CMK (cell line): ENCODE data around the gene NOL12.
A peak's percentile ranks its signal among the peaks of the same experiment; 100 is the strongest.
"Not testable (repeated sequence)": the region's sequence is repeated elsewhere in the genome, so short reads cannot be mapped to it uniquely, and the experiment has no call there.

Experiments used
- DNase-seq: peaks from one replicate; pipeline ENCODE4 v3.0.0-alpha.2; 2010; ENCODE audit warnings: low read depth

Gene NOL12, protein sequence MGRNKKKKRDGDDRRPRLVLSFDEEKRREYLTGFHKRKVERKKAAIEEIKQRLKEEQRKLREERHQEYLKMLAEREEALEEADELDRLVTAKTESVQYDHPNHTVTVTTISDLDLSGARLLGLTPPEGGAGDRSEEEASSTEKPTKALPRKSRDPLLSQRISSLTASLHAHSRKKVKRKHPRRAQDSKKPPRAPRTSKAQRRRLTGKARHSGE

GRCh38 chr22:37686002-37686982, at the start of gene NOL12:
Gene NOL12 (plus strand): TSS chr22:37686343. CDS start chr22:37686393, 50 bp downstream.
- DNase-seq = peak; percentile 71

DNA sequence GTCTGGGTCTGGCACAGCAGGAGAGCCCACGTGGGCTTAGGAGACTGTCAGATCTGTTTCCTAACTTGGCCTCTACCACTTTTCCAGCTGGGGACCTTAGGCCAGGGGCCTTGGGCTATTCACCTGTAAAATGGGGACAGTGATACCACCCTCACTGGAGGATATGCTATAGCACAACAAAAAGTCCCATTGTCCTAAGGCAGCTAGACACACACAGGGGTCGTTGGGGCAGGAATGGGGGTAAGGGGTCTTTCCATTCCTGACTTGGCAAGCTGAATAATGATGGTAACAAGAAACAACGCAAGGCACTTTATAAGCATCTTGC, 49.2 kb upstream of the NOL12 start:
- DNase-seq = no peak

GRCh38 chr22:37638391-37639069, 47.6 kb upstream of the NOL12 start:
- DNase-seq = no peak

- DNase-seq = peak; percentile 71
Observed at GRCh38 chr22:37639070-37639760, 46.9 kb upstream of the NOL12 start, which contains the start of gene SH3BP1. Gene SH3BP1 (plus strand): TSS chr22:37639669. CDS start chr22:37639788, 119 bp downstream.

DNA sequence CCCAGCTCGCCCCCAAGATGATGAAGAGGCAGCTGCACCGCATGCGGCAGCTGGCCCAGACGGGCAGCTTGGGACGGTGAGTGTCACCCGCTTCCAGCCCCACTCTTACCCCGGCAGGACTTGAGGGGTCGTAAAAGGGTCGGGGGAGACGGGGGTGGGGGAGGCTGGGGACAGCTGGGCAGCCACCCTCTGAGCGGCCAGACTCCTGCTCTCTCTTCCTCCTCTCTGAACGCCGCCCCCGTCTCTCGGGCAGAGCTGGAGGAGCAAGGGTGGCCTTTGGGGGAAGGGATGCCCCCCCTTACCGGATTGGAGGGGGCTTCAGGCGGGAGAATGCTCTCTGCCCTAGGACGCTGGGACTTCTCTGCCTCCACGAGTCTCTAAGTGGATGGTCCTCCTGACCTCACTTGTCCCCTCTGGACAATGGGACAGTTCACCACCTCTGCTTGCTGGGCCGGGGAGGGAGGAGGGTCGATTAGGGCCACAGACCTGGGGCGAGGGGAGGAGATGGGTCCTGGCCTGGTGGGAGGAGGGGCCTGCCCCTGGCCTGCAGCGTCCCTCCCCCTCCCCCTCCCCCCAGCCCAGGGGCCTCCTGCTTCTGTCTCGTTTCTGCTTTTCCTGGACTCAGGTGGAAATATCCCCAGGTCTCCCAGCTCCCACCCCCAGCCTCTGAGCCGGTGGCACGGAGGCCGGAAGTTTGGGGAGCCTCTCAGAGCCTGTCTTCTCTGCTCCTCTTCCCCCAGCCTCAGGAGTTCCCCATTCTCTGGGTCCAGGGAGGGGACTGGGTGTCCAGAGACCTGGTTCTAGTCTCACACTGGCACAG, 46.2 kb upstream of the NOL12 start:
- no peak for DNase-seq

- no peak for DNase-seq
Observed at GRCh38 chr22:37640591-37641560, 45.3 kb upstream of the NOL12 start.

GRCh38 chr22:37641561-37641949, 44.6 kb upstream of the NOL12 start:
- no peak for DNase-seq

DNA sequence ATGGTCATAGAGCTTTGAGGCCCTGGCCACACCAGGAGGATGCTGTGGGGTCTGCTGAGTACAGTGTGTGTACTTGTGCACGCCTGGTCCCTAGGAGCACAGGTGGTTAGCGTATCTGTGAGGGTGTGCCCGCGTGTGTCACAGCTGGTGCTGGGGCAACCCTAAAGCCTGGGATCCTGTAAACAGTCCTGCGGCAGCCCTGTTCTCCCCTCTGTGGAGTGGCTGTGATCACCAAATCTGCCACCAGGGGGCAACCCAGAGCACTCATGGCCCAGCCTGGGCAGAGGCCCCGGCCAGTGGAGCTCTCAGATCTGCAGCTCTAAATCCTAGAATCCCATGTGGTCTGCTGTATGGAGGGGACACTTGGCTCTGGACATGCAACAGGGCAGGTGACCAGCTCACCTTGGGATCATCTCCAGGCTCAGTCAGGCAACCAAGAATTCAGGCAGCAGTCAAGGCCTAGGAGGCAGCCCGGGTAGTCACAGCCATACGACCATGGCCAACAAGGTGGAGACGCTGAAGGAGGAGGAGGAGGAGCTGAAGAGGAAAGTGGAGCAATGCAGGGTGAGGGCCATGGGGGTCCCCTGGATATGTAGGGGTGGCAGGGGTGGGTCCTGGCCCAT, 42.8 kb upstream of the NOL12 start:
- DNase-seq = no peak

DNA sequence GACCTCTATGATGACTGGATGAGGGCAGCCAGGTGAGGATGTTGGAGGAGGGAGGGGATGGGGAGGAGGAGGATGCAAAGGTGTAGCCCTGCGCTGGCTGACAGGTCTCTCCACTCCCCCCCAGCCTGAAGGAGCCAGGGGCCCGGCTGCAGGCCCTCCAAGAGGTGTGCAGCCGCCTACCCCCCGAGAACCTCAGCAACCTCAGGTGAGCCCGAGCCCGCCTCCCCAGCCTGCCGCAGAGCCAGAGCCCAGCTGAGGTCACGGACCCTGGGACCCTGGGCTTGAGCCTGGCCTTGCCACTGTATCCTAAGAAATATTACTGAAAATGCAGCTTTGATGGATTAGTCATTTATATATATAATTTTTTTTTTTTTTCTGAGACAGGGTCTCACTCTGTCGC, 38.8 kb upstream of the NOL12 start:
- DNase-seq = no peak

DNA sequence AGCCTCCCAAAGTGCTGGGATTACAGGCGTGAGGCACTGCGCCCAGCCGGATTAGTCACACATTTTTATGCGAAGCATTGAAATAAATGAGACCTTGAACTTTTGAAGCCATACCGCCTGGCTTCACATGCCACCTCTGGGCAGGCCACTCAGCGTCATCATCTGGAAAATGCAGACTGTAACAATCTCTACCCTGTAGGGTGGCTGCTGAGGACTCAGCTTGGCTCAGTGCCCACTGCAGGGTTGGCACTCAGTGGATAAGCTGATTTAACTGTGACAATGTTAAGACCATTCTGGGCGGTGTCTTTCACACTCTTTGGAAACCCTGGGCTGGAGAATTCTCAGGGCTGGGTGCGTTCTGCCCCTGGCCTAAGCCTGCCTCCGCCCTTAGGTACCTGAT, 38.2 kb upstream of the NOL12 start:
- DNase-seq = no peak

GRCh38 chr22:37650463-37651136, 35.5 kb upstream of the NOL12 start:
- DNase-seq = no peak

- DNase-seq = no peak
Observed at GRCh38 chr22:37654563-37655251, 31.4 kb upstream of the NOL12 start.

DNA sequence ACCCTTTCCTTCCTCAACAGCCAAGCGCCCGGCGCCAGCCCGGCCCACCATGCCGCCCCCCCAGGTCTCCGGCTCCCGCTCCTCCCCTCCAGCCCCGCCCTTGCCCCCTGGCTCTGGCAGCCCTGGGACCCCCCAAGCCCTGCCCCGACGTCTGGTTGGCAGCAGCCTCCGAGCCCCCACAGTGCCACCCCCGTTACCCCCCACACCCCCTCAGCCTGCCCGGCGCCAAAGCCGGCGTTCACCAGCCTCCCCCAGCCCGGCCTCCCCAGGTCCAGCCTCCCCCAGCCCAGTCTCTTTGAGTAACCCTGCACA, 30.9 kb upstream of the NOL12 start:
- DNase-seq = no peak

- not testable (repeated sequence) for DNase-seq
Observed at GRCh38 chr22:37656583-37656982, 29.6 kb upstream of the NOL12 start.

GRCh38 chr22:37657590-37658132, 28.5 kb upstream of the NOL12 start:
- DNase-seq = no peak

DNA sequence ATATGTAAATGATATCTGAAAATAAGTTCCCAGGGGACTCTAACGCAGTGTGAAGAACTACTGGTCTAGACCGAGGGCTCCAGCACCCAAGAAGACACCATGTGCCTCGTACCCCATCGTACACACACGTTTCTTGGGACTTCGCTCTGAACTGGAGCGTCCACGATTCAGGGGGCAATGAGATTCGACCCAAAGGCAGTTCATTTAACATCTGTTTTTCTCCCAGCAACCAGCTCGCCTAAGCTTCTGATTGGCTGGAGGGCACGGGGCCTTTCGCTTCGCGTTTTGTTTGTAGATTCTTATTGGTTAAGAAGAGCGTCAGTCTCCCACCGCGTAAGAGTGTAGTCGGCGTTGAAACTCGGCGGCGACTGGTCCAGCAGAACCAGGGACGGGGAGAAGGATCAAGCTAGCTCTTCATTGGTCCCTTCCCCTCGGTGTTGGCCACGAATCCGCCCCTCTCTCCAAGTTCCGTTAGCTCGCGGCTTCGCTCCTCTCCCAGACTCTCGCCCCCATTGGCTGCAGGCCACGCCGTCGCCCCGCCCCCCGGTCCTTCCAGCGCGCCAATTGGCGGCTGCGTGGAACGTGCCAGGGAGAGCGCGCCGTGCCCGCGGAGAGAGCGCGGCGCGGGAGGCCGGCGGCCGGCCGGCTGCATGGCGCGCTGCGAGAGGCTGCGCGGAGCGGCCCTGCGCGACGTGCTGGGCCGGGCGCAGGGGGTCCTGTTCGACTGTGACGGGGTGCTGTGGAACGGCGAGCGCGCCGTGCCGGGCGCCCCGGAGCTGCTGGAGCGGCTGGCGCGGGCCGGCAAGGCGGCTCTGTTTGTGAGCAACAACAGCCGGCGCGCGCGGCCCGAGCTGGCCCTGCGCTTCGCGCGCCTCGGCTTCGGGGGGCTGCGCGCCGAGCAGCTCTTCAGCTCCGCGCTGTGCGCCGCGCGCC, 27.7 kb upstream of the NOL12 start, which contains the start of gene PDXP:
Gene PDXP, plus strand, starts transcription at position 591 of the 933 bp plus-strand sequence. Its CDS starts 60 bp downstream, at position 651.
- DNase-seq = peak; percentile 100
